CD4-positive, alpha-beta T cell treated with Interleukin-6 for 4 hours (primary cell): ENCODE results near the gene CA9.

Experiments
- DNase-seq: peaks from one replicate; pipeline ENCODE4 v3.0.0-alpha.2; 2020; ENCODE audit warnings: mixed read lengths

Gene CA9

DNA sequence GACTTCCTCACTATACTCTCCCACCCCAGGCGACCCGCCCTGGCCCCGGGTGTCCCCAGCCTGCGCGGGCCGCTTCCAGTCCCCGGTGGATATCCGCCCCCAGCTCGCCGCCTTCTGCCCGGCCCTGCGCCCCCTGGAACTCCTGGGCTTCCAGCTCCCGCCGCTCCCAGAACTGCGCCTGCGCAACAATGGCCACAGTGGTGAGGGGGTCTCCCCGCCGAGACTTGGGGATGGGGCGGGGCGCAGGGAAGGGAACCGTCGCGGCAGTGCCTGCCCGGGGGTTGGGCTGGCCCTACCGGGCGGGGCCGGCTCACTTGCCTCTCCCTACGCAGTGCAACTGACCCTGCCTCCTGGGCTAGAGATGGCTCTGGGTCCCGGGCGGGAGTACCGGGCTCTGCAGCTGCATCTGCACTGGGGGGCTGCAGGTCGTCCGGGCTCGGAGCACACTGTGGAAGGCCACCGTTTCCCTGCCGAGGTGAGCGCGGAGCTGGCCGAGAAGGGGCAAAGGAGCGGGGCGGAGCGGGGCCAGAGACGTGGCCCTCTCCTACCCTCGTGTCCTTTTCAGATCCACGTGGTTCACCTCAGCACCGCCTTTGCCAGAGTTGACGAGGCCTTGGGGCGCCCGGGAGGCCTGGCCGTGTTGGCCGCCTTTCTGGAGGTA lies 2.1 kb downstream of the CA9 start:
- peak; percentile 41 for DNase-seq

DNA sequence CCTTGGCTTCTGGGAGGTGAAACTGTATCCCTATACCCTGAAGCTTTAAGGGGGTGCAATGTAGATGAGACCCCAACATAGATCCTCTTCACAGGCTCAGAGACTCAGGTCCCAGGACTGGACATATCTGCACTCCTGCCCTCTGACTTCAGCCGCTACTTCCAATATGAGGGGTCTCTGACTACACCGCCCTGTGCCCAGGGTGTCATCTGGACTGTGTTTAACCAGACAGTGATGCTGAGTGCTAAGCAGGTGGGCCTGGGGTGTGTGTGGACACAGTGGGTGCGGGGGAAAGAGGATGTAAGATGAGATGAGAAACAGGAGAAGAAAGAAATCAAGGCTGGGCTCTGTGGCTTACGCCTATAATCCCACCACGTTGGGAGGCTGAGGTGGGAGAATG lies 5.4 kb downstream of the CA9 start:
- DNase-seq = no peak

DNA sequence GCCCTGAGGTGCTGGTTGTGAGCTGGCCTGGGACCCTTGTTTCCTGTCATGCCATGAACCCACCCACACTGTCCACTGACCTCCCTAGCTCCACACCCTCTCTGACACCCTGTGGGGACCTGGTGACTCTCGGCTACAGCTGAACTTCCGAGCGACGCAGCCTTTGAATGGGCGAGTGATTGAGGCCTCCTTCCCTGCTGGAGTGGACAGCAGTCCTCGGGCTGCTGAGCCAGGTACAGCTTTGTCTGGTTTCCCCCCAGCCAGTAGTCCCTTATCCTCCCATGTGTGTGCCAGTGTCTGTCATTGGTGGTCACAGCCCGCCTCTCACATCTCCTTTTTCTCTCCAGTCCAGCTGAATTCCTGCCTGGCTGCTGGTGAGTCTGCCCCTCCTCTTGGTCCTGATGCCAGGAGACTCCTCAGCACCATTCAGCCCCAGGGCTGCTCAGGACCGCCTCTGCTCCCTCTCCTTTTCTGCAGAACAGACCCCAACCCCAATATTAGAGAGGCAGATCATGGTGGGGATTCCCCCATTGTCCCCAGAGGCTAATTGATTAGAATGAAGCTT lies 6.1 kb downstream of the CA9 start:
- no peak for DNase-seq

DNA sequence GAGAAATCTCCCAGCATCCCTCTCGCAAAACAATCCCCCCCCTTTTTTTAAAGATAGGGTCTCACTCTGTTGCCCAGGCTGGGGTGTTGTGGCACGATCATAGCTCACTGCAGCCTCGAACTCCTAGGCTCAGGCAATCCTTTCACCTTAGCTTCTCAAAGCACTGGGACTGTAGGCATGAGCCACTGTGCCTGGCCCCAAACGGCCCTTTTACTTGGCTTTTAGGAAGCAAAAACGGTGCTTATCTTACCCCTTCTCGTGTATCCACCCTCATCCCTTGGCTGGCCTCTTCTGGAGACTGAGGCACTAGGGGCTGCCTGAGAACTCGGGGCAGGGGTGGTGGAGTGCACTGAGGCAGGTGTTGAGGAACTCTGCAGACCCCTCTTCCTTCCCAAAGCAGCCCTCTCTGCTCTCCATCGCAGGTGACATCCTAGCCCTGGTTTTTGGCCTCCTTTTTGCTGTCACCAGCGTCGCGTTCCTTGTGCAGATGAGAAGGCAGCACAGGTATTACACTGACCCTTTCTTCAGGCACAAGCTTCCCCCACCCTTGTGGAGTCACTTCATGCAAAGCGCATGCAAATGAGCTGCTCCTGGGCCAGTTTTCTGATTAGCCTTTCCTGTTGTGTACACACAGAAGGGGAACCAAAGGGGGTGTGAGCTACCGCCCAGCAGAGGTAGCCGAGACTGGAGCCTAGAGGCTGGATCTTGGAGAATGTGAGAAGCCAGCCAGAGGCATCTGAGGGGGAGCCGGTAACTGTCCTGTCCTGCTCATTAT lies 6.8 kb downstream of the CA9 start:
- DNase-seq = no peak

DNA sequence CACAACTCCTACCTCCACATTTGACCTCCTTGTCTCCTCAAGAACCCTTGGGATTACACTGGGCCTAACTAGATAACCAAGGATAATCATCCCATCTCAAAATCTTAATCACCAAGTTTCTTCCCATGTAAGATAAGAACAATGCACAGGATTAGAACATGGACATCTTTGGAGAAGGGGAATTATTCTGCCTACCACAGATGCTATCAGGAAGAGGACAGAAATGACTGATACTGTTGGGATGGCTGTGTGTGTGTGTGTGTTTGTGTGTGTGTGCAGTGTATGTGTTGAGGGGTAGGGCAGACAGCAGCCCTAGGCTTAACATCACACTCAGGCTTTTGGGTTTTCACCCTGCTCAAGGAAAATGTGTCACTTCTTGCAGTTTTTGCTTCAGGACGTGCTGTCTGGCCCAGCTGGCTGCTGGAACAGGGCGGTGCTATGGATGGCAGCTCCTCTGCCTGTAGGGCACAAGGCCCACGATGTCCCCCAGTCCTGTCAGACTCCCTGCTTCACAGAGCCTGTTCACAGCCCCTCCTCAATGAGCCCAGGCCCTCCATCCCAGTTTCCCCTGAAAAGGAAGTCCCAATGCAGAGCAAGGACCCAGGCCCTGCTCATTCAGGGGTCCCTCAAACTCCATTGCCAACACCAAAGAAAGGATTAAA lies 7.7 kb downstream of the CA9 start:
- DNase-seq = no peak

DNA sequence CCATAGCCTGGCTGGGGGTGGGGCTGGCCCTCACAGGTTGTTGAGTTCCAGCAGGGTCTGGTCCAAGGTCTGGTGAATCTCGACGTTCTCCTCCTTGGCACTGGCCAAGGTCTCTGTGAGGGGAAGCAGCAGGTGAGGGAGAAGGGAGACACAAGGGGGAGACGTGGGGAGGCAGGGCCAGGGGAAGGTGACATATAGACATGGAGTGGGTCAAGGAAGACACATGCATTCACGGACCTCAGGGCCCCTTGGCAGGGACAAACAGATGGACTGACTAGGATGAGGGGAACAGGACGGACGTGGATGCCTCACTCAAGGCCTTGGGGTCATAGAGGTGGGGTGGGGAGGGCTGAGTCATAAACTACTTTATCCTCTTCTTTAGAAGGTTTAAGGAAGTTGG lies 8.3 kb downstream of the CA9 start:
- no peak for DNase-seq

DNA sequence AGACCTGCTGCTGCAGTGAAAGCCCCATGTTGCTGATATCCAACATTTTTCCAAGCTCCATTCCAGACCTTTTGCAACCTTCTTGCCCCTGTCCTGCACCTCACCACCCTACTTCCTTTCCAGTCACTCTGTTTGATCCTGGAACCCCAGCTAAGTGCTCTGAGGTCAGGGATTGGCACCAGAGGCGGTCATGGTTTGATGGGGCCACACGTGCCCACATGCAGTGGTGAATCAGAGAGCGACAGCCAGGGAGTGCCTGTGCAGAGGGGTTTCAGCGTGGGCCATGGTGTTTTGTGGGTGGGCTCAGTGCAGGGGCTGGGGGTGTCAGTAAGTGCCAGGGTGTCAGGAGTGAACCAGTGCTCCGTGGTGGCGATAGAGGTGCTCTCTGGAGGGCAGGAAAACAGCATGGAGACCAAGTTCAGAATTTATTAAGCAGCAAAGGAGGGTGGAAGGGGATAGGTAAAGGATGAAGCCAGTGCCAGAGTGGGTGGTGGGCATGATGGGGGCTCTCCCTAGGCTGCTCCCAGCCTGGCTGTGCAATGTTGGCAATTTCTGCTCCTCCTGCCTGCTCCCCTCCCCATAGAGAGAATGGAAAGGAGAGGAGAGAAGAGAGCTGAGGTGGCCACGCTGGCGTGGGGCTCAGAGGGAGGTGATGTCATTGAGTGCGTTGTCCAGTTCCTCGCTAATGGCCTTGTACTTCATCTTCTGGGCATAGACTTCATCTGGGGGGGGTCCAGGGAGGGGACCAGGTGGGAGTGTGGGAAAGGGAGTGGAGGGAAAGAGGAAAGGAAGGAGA lies 9.0 kb downstream of the CA9 start:
- no peak for DNase-seq

DNA sequence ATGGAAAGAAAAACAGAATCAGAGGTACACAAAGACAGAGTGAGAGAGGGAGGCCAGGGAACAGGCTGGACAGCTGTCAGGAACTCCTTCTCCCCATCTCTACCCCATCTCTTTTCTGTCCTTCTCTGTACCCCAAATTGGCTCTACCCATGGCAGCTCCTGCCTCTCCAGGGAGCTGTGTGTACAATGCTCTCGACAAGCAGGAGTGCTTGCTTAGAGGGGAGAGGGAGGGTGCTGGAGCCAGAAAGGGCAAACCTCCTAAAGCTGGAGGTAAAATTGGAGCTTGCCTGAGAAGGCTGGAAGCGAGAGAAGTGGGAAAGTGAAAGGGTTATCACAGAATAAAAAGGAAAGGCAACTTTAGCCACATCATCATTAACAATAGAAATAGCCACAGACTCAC lies 9.6 kb downstream of the CA9 start:
- no peak for DNase-seq

DNA sequence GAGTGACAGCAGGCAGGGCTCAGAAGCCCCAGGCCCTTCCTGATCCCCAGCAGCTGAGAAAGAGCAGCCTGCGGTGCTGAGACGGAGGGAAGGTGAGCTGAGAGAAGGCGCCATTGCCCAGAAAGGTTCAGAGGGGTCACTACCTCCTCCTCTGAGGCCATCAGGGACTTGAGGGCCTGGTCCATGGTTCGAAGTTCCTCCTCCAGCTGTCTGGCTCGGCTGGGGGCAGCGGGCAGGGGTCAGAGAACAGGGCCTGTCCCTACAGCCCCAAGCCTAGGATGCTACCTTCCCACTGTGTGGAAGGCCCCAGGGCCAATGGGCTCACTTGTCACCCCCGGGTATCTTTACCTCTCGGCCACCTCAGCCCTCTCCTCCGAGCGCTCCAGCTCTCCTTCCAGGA lies 11.2 kb downstream of the CA9 start:
- no peak for DNase-seq

DNA sequence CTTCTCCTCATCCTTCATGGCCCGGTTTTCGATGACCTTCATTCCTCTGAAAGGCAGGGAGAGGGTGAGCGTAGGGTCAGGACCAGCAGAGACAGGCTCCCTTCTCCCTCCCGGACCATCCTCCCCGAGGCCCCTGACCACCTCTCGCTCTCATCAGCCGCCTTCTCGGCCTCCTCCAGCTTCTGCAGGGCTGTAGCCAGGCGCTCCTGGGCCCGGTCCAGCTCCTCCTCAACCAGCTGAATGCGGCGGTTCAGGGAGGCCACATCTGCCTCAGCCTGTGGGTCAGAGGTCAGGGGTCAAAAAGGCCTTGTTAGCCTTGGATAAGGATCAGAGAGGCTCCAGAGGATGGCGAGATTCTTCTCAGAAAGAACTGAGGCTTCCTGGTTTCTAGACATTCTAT lies 11.8 kb downstream of the CA9 start:
- DNase-seq = no peak

DNA sequence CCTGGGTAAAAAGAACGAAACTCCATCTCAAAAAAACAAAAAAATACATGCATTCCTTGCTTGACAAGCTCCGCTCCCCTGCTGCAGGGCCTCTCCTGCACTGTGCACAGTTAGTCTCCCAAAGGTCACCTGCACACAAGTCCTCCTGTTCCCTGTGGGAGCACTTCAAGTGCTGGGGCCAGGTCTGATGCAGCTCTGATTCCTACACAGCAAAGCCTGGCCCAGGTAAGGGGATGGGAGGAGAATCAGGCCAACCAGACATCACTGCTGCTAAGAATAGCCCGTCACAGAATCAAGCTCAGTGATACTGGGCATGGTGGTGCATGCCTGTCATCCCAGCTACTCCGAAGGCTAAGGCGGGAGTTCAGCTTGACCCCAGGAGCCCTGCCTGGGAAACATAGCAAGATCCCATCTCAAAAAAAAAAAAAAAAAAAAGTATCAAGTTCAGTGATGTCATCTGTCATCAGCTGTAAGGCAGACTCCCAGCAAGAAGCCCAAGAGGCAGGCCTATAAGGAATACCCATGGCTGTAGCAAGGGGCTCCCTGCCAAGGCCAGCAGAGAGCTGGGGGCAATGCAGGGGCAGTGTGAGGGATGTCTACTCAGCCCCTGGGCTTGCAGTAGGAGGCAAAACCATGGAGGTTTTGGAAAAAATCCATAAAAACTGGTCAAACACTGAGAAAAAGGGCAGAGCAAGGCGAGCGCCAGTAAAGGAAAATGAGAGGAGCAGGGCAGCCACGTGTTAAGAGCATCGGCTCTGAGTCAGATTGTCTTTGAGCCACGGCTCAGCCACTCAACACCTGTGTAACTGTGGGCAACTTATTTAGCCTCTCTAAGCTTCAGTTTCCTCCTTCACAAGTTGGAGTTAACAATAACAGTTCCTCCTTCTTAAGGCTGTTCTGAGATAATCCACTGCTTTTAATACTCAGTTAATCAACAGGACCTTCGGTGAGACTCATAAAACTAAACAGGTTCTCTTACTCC lies 12.8 kb downstream of the CA9 start:
- no peak for DNase-seq

DNA sequence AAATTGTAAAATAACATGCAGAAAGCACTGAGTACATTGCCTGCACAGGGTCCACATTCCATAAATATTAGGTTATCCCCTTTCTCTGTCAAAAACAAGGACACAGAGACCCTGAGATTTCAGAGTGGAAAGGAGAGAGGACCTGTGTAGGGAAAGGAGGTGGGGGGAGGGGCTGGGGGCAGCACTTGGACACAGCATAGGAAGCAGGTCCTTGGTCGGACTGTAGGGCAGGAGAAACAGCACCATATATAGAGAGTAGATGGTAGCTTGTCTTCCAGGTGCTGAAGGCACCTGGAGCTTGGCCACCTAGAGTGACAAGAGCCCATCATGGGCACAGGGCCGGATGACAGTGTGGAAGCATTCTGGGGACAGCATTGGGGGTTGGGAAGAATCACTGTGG lies 13.6 kb downstream of the CA9 start:
- DNase-seq = no peak

DNA sequence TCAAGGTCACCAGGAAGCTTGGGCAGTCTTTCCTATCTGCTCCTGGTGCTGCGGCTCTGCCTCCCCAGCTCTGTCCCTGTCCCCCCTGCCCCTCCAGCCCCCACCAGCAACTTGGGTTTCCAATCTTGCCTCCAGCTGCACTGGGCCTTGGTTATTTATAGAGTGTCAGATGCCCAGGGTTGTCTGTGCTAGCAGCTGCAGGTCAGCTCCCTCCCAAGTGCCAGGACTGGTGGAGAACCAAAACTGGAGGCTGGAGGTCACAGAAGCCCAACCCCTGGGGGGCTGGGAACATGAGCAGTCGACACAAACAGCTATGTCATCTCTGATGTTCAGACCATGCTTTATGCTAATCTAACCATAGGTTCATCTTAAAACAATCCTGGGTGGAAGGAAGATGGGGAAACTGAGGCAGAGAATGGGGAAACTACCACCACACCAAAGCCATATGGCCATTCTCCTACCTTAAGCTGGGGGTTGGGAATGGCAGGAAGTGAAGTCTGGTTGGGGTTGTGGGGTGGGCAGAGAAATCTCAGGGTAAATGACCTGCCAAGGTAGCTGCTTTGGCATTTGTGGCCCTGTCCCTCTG lies 14.3 kb downstream of the CA9 start:
- no peak for DNase-seq

DNA sequence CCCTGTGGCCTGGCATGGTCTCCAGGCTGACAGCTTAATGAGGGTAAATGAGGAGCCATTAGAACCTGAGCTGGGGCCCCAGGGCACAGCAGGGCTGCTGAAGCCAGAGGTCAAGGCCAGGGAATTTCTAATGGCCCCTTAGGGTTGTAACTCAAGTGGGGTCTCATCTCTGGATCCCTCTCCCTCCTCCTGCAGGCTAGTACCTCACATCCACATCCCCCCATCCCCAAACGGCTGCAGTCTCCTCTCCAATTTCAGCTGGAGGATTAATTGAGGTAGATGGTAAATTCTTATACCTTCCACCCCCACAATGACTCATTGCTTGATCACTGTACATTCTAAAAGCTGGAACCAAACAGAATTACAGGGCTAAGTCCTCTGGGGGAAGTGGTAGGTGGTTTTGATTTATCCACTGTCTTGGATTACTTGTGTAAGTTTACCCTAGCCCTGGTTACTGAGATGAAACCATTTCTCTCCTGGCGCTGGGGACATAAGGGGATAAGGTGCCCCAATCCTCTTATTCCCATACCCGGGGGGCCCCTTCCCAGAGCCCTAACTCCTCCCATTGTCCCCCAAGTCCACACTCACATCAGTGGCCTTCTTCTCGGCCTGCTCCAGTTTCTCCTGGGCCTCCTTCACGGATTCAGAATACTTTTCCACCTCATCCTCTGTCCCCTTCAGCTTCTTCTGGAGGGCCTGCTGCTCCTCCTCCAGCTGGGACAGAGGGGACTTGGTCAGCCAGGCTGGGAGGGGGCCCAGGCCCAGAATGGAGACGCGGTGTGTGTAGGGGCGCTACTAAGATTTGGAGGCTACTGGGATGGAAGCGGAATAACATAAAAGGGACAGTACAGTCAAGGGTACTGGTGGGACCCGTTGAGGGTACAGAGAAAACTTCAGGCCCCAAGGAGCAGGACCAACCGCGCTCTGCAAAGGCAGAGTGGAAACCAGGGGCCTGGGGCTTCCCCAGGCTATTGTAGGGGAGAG lies 15.1 kb downstream of the CA9 start:
- no peak for DNase-seq

DNA sequence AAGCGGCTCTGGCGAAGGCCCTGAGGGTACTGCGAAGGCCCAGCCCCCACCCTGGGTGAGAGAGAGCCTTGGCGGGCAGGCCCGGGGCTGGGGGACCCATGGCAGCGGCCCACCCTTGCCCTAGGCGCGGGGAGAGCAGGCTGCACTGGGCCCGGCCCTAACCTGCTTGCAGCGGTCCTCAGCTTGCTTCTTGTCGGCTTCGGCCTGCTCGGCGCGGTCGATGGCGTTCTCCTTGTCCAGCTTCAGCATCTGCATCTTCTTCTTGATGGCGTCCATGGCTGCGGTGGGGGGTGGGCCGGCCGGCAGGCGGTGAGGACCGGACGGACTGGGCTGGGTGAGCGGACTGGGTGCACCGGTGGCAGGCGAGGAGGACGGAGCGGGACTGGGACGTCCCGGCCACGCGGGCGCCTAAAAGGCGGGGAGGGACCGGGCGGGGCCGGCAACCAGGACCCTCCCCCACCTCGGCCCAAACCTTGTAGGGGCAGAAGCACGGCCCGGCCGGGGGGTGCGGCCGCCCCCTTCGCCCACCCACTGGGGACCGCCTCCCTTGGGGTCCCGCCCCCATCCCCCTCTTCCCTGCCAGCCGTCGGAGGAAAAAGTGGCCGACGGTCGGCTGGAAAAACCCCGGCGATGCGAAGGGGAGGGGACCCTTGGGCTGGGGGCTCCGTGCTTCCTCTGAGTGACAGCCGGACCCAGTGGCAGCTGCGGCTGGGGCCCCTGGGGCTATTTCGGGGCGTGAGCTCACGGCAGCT lies 16.0 kb downstream of the CA9 start, which contains the start of gene TPM2:
TPM2 (minus strand) TSS at position 384 of the 752 bp plus-strand sequence; CDS start at position 276, 108 bp downstream.
- no peak for DNase-seq

DNA sequence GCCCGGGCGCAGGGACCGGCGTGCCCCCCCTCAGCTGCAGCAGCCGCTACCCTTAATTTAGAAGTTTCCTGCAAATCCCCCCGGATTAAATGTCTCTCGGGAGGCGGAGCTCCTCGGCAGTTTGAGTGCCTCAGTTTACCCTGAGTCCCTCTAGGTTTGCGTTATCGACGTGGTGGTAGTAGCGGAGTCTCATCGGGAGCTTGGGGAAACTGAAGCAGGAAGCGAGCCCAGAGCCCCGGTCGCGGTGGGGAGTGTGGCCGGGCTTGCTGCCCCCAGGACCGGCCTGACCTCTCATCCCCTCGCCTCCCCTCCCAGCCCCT lies 16.5 kb downstream of the CA9 start:
- no peak for DNase-seq

DNA sequence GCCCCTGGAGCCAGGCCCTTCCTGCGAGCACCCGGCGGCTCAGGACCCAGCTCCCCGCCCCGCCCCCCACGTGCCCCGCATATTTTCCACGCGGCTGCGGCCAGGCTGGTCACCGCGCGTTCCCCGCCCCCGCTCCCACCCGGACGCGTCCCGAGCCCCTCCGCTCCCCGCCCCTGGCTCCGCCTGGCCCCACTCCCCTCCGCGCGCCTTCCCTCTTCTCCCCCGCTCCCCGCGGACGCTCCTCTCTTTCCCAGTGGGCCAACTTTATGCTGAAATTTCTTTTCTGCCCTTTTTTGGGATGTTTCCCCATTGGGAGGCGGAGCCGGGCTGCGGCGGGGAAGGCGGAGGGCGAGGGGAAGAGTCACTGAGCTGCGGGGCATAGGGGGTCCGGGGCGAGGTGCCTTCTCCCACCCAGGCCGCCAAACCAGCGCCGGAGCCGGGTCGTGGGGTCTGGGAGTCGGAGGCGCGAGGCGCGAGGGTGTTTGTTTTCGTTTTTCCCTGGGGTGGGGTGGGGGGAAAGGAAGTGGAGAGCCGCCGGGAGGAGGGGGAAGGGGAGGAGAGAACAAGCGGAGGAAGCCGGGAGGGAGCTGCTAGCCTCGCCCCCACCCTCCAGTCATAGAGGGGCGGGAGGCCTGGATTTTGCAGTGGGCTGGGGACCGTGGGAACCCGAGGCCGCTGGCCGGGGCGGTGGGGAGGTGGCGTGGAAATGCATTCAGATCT lies 17.0 kb downstream of the CA9 start:
- DNase-seq = peak; percentile 63

DNA sequence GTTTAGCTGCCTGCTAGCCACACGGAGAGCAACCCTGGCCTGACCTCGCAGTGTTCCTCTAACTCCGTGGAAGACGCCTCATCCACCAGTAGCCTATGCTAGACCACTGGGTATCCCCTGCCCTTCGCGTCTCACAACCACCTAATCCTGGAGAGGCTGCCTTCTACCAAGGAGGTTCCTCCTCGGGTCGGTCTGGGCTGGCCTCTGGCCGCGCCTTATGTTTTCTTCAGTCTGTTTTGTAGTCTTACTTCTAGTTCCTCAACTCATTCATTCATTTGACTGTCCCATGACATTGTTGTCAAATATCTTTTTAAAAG lies 17.6 kb downstream of the CA9 start:
- no peak for DNase-seq

DNA sequence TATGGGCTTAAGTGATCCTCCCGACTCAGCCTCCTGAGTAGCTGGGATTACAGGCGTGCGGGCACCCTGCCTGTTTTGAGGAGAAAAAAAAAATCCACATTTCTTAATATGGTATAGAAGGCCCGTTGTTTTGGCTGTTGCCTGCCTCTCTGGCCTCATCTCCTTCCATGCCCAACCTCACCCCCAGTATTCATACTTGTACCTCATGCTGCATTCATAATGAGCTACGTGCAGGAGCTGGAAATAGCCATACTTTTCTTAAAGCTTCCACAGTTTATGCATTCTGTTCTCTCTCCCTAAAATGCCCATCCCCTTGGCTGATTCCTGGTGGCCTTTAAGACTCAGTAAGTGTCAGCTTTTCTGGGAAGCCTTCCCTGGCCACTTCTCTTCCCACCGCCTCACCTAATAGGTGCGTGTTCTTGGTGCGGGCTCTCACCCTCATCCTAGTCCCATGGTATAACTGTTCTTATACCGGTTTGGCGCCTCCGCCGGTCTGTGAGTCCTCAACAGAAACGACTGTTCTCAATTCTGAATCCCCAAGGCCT lies 18.1 kb downstream of the CA9 start:
- DNase-seq = no peak
